Astrocyte of the cerebellum (primary cell): ENCODE measurements around the gene BCORL1.

Experiments used
- DNase-seq: peaks from one replicate; pipeline ENCODE4 v3.0.0-alpha.2; 2011; ENCODE audit warnings: low read depth
- H3K4me3 ChIP-seq: 2 replicates; pipeline ENCODE4 v1.5.1; 2011; ENCODE audit warnings: mild to moderate bottlenecking, low read depth, low read length, moderate library complexity
- in situ Hi-C: cut with HindIII; loops from 2 replicates; pipeline ENCODE4 v1.10.0; 2017; ENCODE audit warnings: low sequenced_read_pairs
- TF ChIP-seq, protein P1 (sequence below): IDR thresholded peaks from 2 replicates; pipeline ENCODE4 v1.5.1; 2012; ENCODE audit warnings: low read length, low read depth, moderate library complexity, mild to moderate bottlenecking; ENCODE audit errors: missing control alignments

The BCORL1 gene

GRCh38 chrX:129961180-129962083 lies 21.0 kb upstream of the BCORL1 start:
- H3K4me3 ChIP-seq: no peak overlapping the region
- in situ Hi-C loops: no loop called here
- no peak for DNase-seq
- TF ChIP-seq, protein P1, sequence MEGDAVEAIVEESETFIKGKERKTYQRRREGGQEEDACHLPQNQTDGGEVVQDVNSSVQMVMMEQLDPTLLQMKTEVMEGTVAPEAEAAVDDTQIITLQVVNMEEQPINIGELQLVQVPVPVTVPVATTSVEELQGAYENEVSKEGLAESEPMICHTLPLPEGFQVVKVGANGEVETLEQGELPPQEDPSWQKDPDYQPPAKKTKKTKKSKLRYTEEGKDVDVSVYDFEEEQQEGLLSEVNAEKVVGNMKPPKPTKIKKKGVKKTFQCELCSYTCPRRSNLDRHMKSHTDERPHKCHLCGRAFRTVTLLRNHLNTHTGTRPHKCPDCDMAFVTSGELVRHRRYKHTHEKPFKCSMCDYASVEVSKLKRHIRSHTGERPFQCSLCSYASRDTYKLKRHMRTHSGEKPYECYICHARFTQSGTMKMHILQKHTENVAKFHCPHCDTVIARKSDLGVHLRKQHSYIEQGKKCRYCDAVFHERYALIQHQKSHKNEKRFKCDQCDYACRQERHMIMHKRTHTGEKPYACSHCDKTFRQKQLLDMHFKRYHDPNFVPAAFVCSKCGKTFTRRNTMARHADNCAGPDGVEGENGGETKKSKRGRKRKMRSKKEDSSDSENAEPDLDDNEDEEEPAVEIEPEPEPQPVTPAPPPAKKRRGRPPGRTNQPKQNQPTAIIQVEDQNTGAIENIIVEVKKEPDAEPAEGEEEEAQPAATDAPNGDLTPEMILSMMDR: no peak

DNA sequence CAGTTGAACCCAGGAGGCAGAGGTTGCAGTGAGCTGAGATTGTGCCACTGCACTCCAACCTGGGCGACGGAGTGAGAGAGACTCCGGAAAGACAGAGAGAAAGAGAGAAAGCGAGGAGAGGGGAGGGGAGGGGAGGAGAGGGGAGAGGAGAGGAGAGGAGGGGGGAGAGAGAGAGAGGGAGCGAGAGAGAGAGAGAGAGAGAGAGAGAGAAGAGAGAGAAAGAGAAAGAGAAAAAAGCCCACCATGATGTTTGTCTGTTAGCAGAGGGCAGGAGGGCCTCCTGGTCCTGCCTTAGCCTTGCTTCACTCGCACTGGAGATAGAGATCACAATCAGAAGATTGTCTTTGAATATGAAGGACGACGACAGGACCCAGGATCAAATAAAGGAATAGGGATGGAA lies 18.7 kb upstream of the BCORL1 start:
- in situ Hi-C loops: no loop called here
- no peak overlapping the region for H3K4me3 ChIP-seq
- no peak for DNase-seq
- TF ChIP-seq, protein P1: no peak

GRCh38 chrX:129965166-129965565 lies 17.3 kb upstream of the BCORL1 start:
- in situ Hi-C loops: no loop called here
- no peak for DNase-seq
- TF ChIP-seq, protein P1: no peak
- no peak overlapping the region for H3K4me3 ChIP-seq

DNA sequence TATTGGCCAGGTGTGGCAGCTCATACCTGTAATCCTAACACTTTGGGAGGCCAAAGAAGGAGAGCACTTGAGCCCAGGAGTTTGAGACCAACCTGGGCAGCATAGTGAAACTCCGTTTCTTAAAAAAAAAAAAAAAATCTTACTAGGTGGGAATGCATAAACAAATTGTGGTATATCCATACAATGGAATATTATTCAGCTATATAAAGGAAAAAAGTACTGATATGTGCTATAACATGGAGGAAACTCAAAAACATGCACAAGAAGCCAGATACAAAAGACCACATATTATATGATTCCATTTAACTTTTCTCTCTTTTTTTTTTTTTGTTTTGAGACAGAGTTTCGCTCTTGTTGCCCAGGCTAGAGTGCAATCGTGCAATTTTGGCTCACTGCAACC lies 13.5 kb upstream of the BCORL1 start:
- no peak overlapping the region for H3K4me3 ChIP-seq
- DNase-seq: no peak
- TF ChIP-seq, protein P1: no peak
- in situ Hi-C loops: no loop called here

GRCh38 chrX:129976441-129976840 lies 6.0 kb upstream of the BCORL1 start:
- in situ Hi-C loops: no loop called here
- TF ChIP-seq, protein P1: no peak
- DNase-seq: no peak
- H3K4me3 ChIP-seq: no peak overlapping the region

DNA sequence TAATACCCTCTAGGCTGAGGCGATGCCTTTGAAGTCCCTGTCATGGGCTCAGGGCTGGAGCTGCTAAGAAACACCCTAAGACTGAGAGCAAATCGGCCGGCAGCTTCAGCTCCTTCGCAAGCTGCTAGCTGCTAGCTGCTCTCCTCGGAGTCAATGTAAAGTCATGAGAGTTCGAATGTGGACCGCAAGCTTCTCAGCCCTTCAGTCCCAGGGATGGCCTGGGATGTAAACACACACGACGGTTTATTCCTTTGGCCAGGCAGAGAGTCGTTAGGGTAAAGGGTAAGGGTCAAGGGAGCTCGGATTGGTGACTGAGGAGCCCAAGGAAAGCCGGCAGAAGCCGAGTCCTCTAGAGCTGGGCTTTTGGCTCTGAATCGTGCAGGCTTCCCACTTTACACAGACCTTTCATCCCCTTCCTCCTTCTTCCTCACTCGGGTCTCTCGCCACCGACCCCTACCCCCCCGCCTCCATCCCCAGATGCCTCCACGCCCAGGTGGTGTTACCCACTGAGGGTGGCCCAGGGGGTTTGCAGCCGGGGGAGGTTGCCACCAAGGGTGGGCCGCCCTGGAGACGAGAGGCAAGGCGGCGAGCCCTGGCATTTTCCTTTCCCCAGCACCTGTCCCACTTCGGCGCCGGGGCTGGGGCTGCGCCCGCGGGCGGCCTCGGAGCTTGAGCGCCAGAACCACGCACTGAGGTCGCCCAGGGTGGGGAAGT lies 3.1 kb upstream of the BCORL1 start:
- TF ChIP-seq, protein P1: no peak
- DNase-seq: no peak
- H3K4me3 ChIP-seq: no peak overlapping the region
- in situ Hi-C loops: no loop called here
